ENCODE data around the gene ADSL. TPM values are rescaled to one million over a fixed set of nuclear protein-coding genes. Genes with fewer than 3 reads are reported as not detected.

The ADSL gene
- total and polyA plus RNA-seq, 9 of the 15 experiments (the other 6 are each of a cell fraction or from before 2014, with no cell fraction given): 112 to 322 (median 146) TPM

DNA sequence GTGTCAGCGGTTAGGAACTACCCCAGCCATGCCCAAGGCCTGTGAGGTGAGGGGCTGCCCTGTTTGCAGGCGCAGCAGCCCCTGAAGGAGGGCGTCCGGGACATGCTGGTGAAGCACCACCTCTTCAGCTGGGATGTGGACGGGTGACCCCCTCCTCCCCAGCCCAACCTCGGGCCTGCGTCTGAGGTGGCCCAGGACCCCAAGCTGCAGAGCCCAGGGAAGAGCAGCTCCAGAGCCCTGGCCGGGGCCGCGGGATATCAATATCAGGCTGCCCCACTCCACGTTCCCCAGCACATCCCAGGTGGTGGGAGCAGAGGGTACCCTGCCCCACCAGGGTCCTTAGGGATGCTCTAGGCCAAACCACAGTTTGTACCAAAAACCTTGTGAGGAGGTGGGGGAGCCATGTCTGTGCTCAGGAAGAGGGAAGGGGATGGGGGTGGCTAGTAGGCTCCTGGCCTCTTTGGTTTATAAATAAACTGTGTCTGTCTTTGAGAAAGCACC lies 63.4 kb downstream of the ADSL start (continued):
- TF ChIP-seq POLR2G (IDR thresholded peaks at IDR 0.05; ENCODE audit: low read depth, low read length): peak; percentile 63; the same call in 1 of the 2 replicates

DNA sequence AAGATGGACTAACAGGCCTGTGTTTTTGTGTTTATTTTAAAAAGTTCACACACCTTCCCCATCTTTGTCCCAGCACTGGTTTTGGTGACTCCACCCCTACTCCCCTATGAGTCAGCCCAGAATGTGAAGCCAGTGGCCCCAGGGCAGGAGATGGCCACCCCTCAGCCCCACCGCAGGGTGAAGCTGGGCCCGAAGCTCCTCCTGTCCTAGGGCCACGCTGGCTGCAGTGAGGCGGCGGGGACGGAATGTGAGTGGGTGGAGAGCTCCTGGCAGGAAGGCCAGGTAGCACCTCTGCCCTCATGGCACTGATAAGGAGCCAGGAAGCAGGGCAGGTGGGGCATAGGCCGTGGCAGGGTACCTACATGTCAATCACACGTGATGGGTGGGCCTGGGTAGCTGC lies 64.0 kb downstream of the ADSL start:
- Histone ChIP-seq H3K9me3 (replicated peaks; ENCODE audit: control insufficient read depth, insufficient read depth, low read depth, low read length) (no peaks in the 10 kb centered on the region), H3K9ac (ENCODE audit: insufficient read depth in 1 of 2, low read depth in 2 of 2, low read length in 2 of 2) (no peak overlapping the region), H3K36me3 (ENCODE audit: control insufficient read depth, insufficient read depth, low read length) (peaks cover 55% of the 10 kb centered on the region; the same call in 2 of the 3 replicates), H3K4me3 (no peak overlapping the region), H3K79me2 (ENCODE audit: control insufficient read depth, insufficient read depth, low read length) (no peaks in the 10 kb centered on the region), H3K27me3 (ENCODE audit: control insufficient read depth in 2 of 2, insufficient read depth in 2 of 2, low read length in 2 of 2) (no peaks in the 10 kb centered on the region), H3K27ac (ENCODE audit: extremely low read depth, low read depth, low read length) (no peak overlapping the region), H3K4me1 (replicated peaks in 1 of 2; ENCODE audit: control insufficient read depth in 2 of 2, insufficient read depth in 2 of 2, low read length in 2 of 2) (no peaks in the 10 kb centered on the region; a peak in 1 of 5 replicates), H3K9me1 (ENCODE audit: control insufficient read depth, insufficient read depth, low read length) (no peaks in the 10 kb centered on the region), H3K4me2 (ENCODE audit: insufficient read depth, low read length) (no peak overlapping the region), H2AFZ (ENCODE audit: low read depth, low read length) (no peak overlapping the region), H4K20me1 (replicated peaks; ENCODE audit: control insufficient read depth, insufficient read depth, low read length) (no peaks in the 10 kb centered on the region)
- intact Hi-C loops (cut with micrococcal nuclease) (no loop called here), in situ Hi-C loops (cut with MboI) (no loop called here)
- no peak for TF ChIP-seq EZH2 (IDR thresholded peaks at IDR 0.05; ENCODE audit: borderline replicate concordance, low read depth, low read length)
- peak; percentile 23; the same call in 1 of the 2 replicates for TF ChIP-seq SUPT5H (IDR thresholded peaks at IDR 0.05)
- TF ChIP-seq, protein P1, sequence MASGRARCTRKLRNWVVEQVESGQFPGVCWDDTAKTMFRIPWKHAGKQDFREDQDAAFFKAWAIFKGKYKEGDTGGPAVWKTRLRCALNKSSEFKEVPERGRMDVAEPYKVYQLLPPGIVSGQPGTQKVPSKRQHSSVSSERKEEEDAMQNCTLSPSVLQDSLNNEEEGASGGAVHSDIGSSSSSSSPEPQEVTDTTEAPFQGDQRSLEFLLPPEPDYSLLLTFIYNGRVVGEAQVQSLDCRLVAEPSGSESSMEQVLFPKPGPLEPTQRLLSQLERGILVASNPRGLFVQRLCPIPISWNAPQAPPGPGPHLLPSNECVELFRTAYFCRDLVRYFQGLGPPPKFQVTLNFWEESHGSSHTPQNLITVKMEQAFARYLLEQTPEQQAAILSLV (tag; IDR thresholded peaks at IDR 0.05): no peak
- TF ChIP-seq RBM22 (IDR thresholded peaks at IDR 0.05; ENCODE audit: low read depth, low read length, poor library complexity, severe bottlenecking): peak; percentile 37
- ChIA-PET CTCF (ENCODE audit: low intra/inter-chr PET ratio) (no interaction called here), POLR2A (interaction anchor here (0.6 to 1.6 kb wide), 4 partner anchors 10 to 1091 kb away, joined by 3 to 4 read pairs (median 4); no protein-coding TSS in a partner anchor)
- DNase-seq (ENCODE audit: extremely low read depth in 1 of 4, low spot score in 3 of 4): no peak
- TSS peak; percentile 30 for BruUV-seq (replicated peaks)
- FAIRE-seq: no peak
- WGBS (ENCODE audit: insufficient coverage, low coverage, missing lambda C conversion rate): 81% methylated on average over 2 of the region's 8 CpGs
- no peak for ATAC-seq

All from K562 (cell line).